HepG2 (cell line): Measurements from ENCODE around the gene TCF20. TPM values are rescaled to one million over a fixed set of nuclear protein-coding genes. Genes with fewer than 3 reads are reported as not detected.

Experiments
- HNRNPH1 ChIP-seq: fragments of 200-400 bp; formaldehyde crosslinking; optimal IDR thresholded peaks from 2 replicates; pipeline ENCODE3; 2017; ENCODE audit warnings: mild to moderate bottlenecking, low read depth, low read length
- IRF1 ChIP-seq: sonication (generic); formaldehyde crosslinking; IDR thresholded peaks from 2 replicates; pipeline ENCODE4 v1.4.0; 2020; ENCODE audit warnings: low read depth, mild to moderate bottlenecking, missing genetic modification reagents
- KMT2A ChIP-seq: sonication (generic); formaldehyde crosslinking; IDR thresholded peaks from 2 replicates; pipeline ENCODE4 v1.4.0; 2020; ENCODE audit warnings: missing genetic modification reagents
- POLR2AphosphoS5 ChIP-seq: IDR thresholded peaks from 2 replicates; pipeline ENCODE4 v1.6.1; 2012; ENCODE audit warnings: low read depth, low read length
- SIX1 ChIP-seq: sonication (generic); formaldehyde crosslinking; IDR thresholded peaks from 2 replicates; pipeline ENCODE4 v1.4.0; 2020; ENCODE audit warnings: missing genetic modification reagents, borderline replicate concordance
- SMARCE1 ChIP-seq: fragments of 450-650 bp; IDR thresholded peaks from 2 replicates; pipeline ENCODE4 v1.6.1; 2017; ENCODE audit warnings: borderline replicate concordance
- SP1 ChIP-seq, 2 experiments: fragments of 450-650 bp in 1 of 2; sonication (generic) in 1 of 2; formaldehyde crosslinking in 1 of 2; IDR thresholded peaks; 2 replicates each; pipeline versions ENCODE4 v1.4.0 to v1.6.1; 2016 to 2020; ENCODE audit warnings: missing genetic modification reagents in 1 of 2
- WIZ ChIP-seq: sonication (generic); formaldehyde crosslinking; IDR thresholded peaks from 2 replicates; pipeline ENCODE4 v1.5.1; 2020; ENCODE audit warnings: mild to moderate bottlenecking, missing genetic modification reagents
- ZIK1 ChIP-seq: sonication (generic); formaldehyde crosslinking; IDR thresholded peaks from 2 replicates; pipeline ENCODE4 v1.5.0; 2020; ENCODE audit warnings: mild to moderate bottlenecking, low read depth, missing genetic modification reagents, borderline replicate concordance
- ZNF263 ChIP-seq: sonication (generic); formaldehyde crosslinking; IDR thresholded peaks from 2 replicates; pipeline ENCODE4 v1.4.0; 2020; ENCODE audit warnings: missing genetic modification reagents
- ZNF687 ChIP-seq: sonication (generic); formaldehyde crosslinking; IDR thresholded peaks from 2 replicates; pipeline ENCODE4 v1.5.1; 2020; ENCODE audit warnings: mild to moderate bottlenecking, missing genetic modification reagents, moderate library complexity
- ZNF713 ChIP-seq: sonication (generic); formaldehyde crosslinking; IDR thresholded peaks from 2 replicates; pipeline ENCODE4 v1.4.0; 2020; ENCODE audit warnings: mild to moderate bottlenecking, missing genetic modification reagents
- polyA plus RNA-seq, 8 experiments: library from polyadenylated mRNA; depleted of rRNA in 3 of 8; stranded (reverse) in 7 of 8; unstranded in 1 of 8; fragments of >200 nt; fragmentation: Illumina TruSeq in 4 of 8; extraction: Trizol in 4 of 8; gene quantifications; 2 replicates each; pipeline versions ENCODE4 v1.2.1 to v1.2.3, GENCODE V29; 2011 to 2016; ENCODE audit warnings: low read depth in 4 of 8, missing spikeins in 1 of 8, mixed read lengths in 1 of 8; ENCODE audit not compliant: insufficient read depth in 1 of 8
- total RNA-seq, 5 experiments: library from RNA; depleted of rRNA; stranded (reverse); fragments of >200 nt; fragmentation: Illumina TruSeq; extraction: Trizol; gene quantifications; 2 replicates each; pipeline ENCODE4 v1.2.3, GENCODE V29; 2016; ENCODE audit warnings: low read depth in 1 of 5

Gene TCF20
- total and polyA plus RNA-seq, 2 of the 13 experiments (the other 11 are each of a cell fraction or from before 2014, with no cell fraction given), result 12.8 to 23.7 TPM

- TF ChIP-seq ZNF713 (CRISPR knock-in tag) (no peak), ZNF263 (CRISPR knock-in tag) (peak; percentile 98), SIX1 (CRISPR knock-in tag) (no peak), WIZ (CRISPR knock-in tag) (no peak), ZIK1 (no peak), SMARCE1 (no peak), HNRNPH1 (no peak), KMT2A (CRISPR knock-in tag) (no peak), SP1 (IDR thresholded peaks at IDR 0.05) (no peak), SP1 (CRISPR knock-in tag; IDR thresholded peaks at IDR 0.05) (no peak), ZNF687 (0 out of 2 replicates have a peak, but pooled peaks have one; percentile 27), POLR2AphosphoS5 (no peak), IRF1 (no peak)
Observed at GRCh38 chr22:42283278-42284201, 13.1 kb upstream of the TCF20 start (continued).
